ENCODE results near the gene DNAJB4.
A peak's percentile ranks its signal among the peaks of the same experiment; 100 is the strongest.
"Not testable (repeated sequence)": the region's sequence is repeated elsewhere in the genome, so short reads cannot be mapped to it uniquely, and the experiment has no call there.

DNAJB4 gene

DNA sequence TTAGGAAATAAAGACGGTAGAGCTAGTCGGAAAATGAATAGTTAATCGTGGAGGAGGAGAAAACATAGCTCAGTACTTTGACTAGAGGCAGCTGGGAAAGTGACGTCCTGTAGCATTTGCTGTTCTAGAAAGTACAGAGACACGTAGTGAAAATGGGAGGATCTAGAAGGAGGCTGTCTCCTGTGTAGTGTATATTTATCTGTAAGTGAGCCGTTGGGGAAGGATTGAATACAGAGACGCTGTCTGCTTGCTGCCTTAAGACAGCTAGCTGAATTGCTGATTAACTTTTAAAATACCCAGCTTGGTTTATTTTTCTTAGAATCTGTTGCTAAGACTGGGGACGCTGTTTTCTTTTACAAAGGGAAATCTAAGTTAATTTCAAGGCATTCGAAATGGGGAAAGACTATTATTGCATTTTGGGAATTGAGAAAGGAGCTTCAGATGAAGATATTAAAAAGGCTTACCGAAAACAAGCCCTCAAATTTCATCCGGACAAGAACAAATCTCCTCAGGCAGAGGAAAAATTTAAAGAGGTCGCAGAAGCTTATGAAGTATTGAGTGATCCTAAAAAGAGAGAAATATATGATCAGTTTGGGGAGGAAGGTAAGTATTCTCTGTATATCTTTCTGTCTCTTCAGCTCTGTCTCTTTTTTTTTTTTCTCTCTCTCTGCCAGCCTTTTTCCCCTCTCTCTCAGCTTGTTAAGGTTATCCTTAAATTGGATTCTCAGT, at the start of gene DNAJB4:
TSS of gene DNAJB4 (plus strand) at position 221 of the 729 bp plus-strand sequence. CDS start at position 393, 172 bp downstream.
- DNase-seq: peak; percentile 86

DNA sequence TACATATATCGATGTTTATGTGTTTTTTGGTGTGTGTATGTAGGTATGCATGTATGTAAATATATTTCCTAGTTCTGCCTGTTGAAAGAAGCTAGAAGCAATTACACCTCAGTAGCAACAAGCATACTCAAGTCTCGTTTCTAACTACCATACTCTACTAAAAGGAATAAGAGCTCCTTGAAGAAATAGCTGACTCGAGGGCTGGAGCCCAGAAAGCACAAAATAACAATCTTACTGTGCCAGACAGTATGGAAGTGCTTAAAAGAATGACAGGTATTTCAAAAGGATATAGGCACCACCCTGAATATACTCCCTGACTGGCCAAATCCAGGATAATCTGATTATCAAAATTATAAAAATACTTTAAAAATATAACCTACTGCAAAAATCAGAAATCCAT, 49.0 kb upstream of the DNAJB4 start:
- no peak for DNase-seq

DNA sequence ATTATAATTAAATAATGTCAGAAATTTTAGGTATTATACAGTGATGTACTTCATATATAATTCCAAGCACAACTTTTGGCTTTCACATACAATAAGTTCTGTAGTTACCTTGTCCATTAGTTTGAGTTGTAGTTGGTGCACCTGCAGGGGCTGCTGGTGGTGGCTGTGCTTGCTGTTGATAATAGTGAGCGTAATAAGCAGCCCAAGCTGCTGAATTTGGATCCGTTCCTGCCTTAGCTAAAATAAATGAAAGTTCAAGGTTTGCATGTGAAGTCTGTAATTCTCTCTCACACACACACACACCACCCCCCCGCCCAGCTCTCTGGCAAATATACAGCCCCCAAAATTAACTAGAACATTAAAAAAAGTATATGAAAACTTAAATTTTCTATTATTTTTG, 48.3 kb upstream of the DNAJB4 start:
- DNase-seq: no peak

DNA sequence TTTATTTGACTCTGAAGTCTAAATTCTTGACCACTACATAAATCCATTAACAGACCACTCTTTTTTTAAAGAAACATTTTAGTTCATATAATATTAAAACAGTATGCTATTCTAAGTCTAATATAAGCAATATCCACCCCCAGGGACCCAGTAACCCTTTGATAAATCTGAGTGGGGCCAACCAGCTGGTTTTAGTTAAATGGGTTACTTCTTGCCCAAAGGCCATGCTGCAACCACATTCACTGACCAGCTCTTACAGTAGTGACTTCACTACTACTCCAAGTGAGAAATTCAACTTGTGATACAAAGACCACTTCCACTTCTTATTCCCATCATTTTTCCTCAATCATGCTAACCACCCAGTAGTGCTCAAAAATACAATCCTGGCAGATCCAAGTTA, 46.3 kb upstream of the DNAJB4 start:
- no peak for DNase-seq

DNA sequence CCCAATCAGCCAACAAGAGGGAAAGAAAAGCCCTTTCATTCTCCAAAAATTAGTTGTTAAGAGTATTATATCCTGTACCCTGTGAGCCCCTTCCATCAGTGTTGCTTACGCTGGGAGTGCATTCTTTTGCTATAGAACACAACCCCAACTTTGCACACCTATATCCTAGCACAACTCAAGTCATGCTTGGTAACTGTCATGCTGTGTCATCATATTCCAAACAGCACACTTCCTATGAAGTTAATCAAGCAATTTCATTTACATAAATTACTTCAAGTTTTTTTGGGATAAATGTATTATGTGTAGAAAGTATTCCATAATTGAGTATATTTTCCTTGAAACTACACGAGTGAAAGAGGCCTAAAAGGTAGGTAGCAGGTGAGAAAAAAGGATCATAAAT, 45.9 kb upstream of the DNAJB4 start:
- DNase-seq: no peak

DNA sequence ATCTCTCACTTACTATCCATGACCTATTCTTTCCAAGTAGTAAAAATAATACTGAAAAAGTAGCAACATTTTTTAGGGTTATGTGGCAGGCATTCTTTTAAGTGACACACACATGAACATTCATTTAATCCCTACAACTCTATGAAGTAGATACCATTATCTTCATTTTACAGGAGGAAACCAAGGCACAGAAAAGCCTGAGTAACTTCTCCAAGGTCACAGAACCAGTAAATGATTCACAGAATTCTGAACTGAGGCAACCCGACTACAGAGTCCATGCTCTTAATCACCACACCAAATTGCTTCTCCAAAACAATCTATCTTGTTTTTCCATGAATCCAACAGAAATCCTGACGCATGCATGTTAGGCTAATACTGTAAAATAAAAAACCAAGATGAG, 43.3 kb upstream of the DNAJB4 start:
- DNase-seq: no peak

DNA sequence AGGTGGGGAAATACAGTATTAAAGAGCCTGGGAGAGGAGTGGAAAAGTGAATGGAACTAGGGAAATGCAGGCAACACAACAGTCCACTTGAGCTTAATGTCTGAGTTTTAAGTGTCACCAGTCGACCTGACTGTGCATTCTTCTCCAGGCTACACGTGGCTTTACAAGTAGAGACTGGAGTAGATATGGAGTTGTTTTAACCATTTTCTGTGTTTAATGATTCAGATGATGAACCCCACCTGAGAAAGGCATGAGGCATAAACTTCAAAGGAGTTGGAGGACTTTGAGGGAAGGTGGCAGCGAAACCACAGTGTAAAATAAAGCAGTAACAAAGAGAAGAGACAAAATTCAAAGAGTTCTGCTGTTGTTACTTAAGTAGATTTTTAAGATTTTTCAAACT, 38.4 kb upstream of the DNAJB4 start:
- DNase-seq: no peak

DNA sequence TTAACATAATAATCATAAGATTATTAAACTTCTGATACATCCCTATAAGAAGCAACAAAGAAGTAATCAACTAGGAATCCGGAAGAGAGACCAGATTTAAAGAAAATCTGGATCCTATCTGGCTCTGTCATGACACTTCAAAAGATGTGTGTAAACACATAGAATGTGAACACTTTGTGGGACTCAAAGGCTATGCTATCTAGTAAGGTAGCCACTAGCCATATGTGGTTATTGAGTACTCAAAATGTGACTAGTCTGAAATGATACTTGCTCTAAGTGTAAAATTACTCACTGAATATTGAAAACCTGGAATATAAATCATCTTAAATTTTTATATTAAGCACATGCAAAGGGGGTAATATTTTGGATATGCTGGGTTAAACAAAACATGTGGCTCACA, 34.5 kb upstream of the DNAJB4 start:
- DNase-seq: no peak

DNA sequence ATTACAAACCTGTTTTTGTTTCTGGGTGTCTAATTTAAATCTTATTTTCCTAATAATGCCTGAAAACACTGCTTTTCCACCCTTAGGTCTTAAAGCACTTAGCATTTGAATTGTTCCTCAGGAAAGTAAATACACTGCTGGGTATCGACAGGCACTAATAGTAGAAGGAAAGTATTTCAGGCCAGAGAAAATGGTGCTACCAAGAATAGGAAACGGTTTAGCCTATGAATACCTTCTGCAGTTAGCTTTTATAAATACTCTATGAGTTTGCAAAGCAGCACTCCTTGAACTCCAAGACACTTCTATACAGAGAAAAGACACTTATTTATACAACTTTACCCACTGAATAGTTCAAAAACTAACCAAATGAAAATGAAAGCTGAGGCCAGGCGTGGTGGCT, 32.7 kb upstream of the DNAJB4 start:
- DNase-seq: no peak

DNA sequence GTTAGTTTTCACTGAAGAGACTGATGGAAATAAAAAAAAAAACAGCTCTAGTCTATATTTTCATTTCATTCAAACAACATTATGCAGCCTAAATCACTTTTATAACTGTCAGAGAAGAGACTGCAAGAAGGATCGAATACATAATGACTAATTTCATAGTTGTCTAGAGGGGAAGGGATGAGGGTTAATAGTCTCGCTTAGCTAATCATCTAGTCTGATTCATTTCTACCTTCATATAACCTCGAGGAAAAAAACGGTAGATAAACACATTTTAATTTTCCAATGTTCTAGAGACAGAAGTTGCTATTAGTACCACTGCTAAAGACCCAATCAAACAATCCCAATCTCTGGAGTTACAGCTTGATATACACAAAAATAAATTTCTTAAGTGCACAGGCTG, 29.4 kb upstream of the DNAJB4 start:
- no peak for DNase-seq

DNA sequence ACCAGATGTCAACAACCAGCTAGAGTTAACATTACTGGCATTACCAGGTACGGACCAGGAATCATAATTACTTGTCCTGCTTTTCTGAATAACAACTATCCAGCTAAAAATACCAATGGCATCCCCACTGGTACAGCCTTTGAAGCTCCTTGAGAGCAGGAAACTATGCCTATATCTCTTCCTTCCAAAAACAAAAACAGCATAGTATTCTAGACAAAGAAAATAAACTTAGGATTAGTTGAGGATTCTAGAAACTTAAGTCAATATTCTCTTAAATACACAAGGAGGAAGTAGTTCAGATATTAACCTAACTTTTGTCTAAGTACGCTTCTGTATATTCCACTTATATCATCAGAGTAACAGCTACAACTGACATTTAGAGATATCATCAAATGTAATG, 28.8 kb upstream of the DNAJB4 start:
- no peak for DNase-seq

DNA sequence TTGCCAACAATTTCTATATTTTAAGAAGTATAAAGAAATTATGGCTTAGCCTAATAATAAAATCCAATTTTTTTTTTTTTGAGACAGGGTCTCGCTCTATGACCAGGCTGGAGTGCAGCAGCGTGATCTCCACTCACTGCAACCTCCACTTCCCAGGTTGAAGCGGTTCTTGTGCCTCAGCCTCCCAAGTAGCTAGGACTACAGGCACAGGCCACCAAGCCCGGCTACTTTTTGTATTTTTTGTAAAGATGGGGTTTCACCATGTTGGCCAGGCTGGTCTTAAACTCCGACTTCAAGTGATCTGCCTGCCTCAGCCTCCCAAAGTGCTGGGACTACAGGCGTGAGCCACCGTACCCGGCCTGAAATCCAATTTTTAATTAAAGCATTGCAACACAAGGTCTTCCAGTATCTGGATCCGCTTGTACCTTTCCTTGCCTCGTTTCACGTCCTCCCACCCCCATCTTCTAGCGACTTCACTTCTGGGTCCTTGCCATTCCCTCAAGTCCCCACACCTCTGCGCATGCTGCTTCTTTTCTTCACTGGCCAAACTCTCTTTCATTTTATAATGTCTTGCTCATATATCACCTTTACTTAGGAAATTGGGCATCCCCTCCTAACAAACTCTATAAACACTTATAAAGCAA, 28.2 kb upstream of the DNAJB4 start:
- no peak for DNase-seq

DNA sequence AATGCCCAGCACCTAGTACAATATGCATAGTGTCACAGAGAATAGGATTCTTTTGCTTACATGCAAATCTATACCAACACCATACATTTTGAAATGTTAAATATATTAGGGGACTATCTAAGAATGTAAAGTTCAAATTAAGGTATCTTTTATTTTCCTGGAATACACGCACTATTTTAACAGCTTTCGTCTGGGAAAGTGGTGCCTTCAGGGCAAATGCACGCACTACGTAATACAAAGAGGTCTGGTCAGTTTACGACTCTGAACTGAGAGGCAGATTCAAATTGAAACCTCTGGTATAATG, 26.8 kb upstream of the DNAJB4 start:
- DNase-seq: no peak

DNA sequence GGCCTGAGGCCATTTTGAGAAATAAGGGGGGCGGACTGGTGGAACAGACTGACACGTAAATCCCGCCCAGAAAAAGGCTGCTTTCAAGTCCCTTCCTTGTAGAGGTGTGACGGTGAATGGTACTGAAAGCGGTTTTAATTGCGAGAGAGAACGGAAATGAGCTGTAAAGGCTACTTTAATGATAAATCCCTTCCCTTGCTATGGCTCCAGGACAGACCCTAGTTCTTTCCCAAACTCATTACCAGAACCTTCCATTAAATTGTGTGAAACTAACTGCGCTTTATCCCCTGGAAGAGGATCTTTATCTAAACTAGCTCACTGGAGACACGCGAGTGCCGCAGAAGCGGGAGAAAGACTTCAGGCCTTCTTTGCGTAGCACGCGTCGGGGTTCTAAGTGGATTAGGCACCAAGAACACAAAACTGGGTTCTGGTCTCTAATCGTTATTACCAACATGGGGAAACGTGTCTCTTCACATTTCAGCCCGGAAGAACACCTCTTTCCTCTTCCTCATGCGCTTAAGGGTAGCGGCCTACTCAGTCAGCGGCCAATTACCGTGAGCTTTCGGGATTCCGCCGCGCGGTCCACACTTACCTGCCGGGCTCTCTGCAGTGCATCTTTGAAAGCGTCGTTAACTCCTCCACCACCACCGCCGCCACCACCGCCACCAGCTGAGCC, 26.3 kb upstream of the DNAJB4 start:
- peak; percentile 86 for DNase-seq

DNA sequence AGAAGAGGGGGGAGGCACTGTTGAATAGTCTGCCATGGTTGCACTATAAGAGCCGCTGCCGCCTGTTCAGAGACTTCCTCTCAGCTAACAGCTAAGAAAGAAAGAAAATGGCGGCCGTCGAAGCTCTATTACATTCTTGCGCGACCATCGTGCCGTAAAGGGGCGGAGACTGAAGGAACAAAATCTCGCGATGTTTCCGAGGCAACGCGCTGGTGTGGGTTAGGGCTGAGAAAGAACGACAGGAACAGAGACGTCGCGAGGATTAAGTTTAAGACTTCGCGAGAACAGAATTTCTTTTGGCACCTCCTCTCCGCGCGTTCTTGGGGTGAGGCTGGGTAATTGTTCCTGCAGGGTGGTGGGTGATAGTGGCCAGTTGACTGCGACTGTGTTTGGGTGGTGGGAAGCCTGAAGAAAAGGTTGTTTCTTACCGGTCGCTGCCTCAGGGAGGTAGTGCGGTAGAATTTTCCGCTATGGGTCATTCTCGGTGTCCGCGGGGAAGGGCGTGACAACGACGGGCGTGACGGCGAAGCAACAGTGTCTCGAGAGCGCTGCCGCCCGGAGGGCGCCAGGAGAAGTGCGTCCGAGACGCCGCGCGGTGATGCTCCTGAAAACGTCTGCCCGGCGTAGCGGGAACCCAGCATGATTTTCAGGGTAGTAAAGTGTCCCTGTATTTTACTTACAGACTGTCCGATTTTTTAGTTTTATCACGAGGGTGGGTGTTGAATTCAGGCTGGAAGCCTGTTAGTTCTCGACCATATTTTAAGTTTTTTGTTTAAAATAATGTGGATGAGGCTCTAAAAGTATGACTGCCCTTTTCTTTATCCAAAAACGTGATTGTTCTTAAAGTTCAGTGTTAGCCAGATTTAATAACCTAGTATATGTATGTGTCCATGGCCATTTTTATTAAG, 25.5 kb upstream of the DNAJB4 start, which contains the start of gene FUBP1:
TSS of gene FUBP1 (minus strand) at position 104 of the 908 bp plus-strand sequence. CDS start at position 36, 68 bp downstream.
- peak; percentile 97 for DNase-seq

DNA sequence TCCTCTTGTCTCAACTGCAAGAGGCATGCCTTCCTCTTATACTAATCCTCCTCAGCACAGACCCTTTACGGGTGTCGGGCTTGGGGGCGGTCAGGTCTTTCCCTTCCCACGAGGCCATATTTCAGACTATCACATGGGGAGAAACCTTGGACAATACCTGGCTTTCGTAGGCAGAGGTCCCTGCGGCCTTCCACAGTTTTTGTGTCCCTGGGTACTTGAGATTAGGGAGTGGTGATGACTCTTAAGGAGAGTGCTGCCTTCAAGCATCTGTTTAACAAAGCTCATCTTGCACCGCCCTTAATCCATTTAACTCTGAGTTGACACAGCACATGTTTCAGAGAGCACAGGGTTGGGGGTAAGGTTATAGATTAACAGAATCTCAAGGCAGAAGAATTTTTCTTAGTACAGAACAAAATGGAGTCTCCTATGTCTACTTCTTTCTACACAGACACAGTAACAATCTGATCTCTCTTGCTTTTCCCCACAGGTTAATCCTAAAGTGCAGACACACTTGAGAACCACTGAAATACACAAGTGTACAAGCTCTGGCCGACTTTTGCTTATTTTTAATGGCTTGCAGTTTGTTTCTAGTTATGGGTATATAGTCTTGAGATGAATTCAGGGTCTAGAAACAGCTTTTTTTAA, 21.3 kb upstream of the DNAJB4 start:
- not testable (repeated sequence) for DNase-seq

DNA sequence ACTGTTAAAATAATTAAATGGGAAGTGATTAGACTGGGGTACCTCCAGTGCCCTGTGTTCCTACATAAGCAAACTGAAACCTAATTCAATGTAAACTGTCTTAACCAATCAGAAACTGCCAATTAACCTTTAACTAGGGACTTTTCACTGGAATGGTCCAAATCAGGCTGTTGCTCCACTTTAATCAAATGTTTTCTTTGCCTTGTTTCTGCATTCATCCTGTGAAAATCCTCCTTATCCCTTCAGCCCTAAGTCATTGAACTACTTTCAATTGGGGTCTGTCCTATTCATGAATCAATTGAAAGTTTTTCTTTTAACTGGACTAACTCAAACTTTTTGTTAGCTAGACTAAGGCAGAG, 20.8 kb upstream of the DNAJB4 start:
- no peak for DNase-seq

DNA sequence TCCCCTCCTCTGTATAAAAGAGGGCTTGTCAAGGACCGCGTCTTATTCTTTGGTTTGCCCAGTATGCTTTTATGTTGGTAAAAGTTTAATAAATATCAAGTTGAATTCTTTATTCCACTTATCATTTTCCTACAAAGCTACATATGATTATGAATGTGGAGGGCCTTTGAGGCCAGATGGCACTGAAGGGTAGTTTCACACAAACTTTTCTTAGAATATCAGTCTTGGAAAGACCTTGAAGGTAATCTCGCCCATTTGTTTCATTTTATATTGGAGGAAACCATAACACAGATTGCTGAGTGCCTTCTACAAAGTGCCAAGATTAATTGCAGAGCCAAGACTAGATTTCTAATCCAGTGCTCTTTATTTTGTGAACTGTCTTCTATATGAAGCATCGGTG, 20.1 kb upstream of the DNAJB4 start:
- DNase-seq: no peak

DNA sequence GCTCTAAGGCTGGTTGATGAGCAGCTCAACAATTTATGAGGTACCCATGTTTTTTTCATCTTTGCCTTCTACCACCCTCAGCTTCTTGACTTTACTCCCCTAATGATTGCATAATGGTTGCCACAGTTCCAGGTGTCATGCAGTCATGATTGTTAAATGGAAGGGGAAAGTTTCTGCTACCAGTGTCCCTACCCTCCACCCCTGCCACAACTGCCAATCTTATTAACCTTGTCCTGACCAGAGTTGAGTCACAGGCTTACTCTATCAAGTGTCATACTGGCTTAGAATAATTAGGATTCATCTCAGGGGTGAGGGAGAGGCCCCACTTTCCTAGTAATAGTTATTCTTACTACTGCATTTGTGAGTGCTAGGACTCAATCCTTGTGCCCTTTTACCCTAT, 17.9 kb upstream of the DNAJB4 start:
- DNase-seq: no peak

DNA sequence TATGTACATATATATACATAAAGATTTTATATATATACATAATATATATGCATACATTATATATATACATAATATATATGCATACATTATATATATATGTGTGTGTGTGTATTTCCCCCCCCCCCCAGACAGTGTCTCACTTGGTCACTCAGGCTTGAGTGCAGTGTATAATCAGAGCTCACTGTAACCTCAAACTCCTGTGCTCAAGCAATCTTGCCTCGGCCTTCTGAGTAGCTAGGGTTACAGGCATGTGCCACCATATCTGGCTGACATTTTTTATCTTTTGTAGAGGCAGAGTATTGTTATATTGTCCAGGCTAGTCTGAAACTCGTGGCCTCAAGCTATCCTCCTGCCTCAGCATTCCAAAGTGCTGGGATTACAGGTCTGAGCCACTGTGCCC, 16.8 kb upstream of the DNAJB4 start:
- no peak for DNase-seq

DNA sequence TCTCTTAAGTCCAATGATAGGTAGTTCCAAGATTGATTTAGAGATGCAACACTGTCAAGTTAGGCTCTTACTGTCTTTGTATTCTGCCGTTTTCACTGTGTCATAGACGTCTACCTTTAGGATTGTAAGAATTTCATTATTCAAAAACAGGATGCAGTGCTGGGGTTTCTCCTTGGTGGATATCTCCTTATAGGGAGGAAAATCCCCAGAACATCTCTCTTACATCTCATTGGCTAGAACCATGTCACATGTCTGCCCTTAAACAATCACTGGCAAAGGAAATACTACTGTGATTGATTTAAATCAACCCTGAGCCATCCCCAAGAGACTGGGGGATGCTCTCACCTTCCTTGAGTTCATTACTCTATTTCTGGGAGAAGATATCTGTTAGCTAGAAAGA, 15.0 kb upstream of the DNAJB4 start:
- DNase-seq: no peak

DNA sequence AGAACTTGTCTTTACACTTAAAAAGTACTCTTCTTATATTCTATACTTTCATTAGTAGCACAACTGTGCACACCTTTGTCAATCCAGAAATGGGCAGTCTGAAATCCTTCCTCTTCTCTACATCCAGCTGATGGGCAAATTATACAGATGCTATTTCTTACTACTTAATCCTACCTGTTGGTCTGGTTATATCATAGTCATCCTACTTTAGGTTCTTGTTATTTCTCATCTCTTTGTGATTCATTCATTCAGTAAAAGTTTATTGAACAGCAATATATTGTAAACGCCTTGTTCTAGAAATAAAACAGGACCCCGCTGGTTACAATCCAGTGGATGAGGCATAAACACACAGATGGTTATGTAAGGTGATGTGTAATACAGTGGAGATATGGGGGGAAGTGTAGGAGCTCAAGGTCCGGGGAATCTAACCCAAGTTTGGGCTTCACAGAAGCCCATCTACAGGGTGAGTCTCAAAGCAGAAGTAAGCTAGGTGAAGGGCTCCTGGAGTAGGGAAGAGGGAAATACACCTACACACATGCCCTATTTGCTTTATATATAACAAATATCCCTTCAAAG, 14.0 kb upstream of the DNAJB4 start:
- DNase-seq: no peak
